LNCAP (cell line): ENCODE measurements around the gene SCFD2.

ENCODE experiments used
- CTCF ChIP-seq: fragments of 450-650 bp; IDR thresholded peaks from 2 replicates; pipeline ENCODE4 v1.5.1; 2017; ENCODE audit warnings: mild to moderate bottlenecking

The SCFD2 gene

GRCh38 chr4:53121264-53121865 lies 244.5 kb downstream of the SCFD2 start:
- no peak for TF ChIP-seq CTCF

GRCh38 chr4:53120778-53121177 lies 245.1 kb downstream of the SCFD2 start:
- no peak for TF ChIP-seq CTCF

- TF ChIP-seq CTCF = no peak
These were observed 246.2 kb downstream of the SCFD2 start for GRCh38 chr4:53119680-53120079.

GRCh38 chr4:53118676-53119075 lies 247.2 kb downstream of the SCFD2 start:
- TF ChIP-seq CTCF = no peak

- no peak for TF ChIP-seq CTCF
These were observed 248.9 kb downstream of the SCFD2 start for GRCh38 chr4:53116954-53117353.

- no peak for TF ChIP-seq CTCF
These were observed 252.2 kb downstream of the SCFD2 start for GRCh38 chr4:53113431-53114225.

- no peak for TF ChIP-seq CTCF
These were observed 260.5 kb downstream of the SCFD2 start for GRCh38 chr4:53105313-53105712.
